ENCODE data around the gene EXOSC10. TPM values are rescaled to one million over a fixed set of nuclear protein-coding genes. Genes with fewer than 3 reads are reported as not detected.

Gene EXOSC10
- 35.1 to 39.5 TPM (median 38.9 TPM) in 5 replicates for total RNA-seq (2022; extraction: Qiagen RNA extraction)

DNA sequence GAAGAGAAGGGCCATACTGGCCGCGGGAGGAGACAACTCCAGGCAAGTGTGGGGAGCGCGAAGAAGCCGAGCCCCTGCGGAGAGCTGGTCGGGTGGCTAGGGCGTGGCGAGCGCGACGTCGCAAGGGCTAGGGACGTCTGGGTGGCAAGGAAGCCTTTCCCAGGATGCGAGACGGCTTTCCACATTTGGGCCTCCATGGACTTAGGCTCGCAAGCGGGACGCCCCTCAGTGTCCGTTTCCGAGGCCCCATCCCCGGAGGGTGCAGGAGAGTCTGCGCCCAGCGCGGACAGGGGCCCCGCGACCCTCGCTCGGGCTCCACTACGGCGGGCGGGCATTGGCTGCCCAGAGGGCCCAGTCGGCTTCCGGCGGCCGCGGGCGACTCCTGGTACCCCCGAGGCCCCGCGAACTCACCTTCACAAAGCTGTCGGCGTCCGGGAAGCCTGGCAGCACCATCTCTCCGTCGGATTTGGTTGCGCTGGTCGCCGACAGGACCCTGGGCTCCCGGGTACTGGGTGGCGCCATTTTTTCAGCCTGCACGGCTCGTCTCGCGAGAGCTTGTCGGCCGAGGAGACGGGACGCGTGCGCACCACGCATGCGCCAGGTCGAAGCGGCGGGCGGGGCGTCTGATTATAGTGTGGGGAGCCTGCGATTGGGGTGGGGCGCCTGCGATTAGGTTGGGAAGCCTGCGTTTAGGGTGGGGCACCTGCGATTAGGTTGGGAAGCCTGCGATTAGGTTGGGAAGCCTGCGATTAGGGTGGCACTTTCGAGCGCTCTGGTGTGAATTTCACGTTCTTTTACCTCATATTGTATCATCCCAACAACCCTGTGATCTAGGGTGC, at the start of gene EXOSC10:
EXOSC10 (minus strand) TSS at position 560 of the 839 bp plus-strand sequence; CDS start at position 522, 38 bp downstream.

DNA sequence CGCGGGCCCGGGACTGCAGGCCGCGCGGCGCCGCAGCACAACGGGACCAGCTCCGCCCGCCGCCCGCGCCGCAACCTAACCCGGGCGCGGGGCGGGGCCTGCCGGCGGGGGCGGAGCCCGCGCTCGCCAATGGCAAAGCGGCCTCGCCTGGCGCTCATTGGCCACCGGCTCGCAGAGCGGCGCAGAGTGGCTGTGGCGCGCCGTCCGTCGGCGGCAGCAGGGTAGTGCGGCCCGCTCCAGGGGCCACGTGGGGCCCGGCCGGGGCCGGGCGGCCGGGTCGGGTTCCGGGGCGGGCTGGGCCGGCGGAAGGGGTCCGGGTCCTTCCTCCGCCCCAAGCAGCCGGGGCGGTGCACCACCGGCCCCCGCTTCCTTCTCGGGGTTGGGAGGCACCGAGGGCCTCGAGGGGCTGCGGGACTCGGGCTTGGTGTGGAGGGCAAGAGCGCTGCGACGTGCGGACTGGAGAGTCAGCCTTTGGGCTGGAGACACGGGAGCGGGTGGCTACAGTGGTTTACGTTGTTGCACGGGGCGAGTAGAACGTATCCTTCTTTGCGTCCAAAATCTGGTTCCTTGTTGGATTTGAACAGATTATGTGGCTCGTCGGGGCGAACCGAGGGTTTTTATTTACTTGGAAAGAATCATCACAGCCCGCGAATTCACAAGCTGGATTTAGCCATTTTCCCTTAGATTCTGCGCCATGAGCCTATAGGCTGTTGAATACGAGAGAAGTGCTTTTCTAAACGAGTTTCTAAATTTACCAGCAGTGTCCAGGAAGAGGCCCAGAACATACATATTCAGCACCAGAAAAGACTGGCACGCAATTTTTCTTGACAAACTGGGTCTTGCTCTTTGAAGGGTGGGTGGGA, 39.5 kb downstream of the EXOSC10 start, which contains the start of gene SRM:
SRM (minus strand) TSS at position 51 of the 863 bp plus-strand sequence. CDS start 75 bp downstream, outside the sequence.

DNA sequence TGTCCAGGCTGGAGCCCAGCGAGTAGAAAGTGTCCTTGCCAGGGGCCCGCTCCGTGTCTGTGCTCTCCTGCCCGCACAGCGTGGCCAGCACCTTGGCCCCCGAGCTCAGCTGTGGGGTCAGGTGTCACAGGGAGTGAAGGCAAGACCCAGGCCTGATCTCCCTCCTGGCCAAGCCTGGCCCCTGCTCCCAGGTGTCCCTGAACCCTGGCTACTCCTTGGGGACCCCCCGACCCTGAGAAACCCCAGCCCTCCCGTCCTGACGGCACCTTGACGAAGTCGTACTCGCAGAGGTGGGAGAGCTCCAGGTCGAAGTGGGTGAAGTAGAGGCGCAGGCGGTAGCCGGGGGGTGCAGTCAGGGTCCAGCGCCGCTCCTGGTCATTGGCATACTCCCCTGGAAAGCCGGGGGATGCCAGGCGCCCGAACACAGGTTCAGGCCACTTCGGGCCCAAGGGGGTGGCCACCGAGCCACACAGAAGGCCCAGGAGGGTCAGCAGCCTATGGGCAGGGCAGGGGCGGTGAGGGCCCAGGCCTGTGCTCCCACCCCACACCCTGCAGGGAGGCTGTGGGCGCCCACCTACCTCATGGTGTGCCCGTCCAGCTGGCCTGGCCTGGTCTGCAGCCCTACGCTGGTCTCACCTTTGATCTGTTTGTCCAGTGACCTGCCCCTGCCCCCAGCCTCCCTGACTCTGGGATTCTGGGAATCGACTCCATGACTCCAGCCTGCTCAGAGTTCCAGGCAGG, 52.9 kb downstream of the EXOSC10 start, which contains the start of gene MASP2:
MASP2 (minus strand) TSS at position 615 of the 741 bp plus-strand sequence; CDS start at position 583, 32 bp downstream.

Other genes starting within 250 kb of the EXOSC10 start
- gene TARDBP, start 87.2 kb downstream of the EXOSC10 start, total RNA-seq (2022; extraction: Qiagen RNA extraction) = 173 to 244 TPM (median 199 TPM) in 5 replicates
- 0.09 to 0.53 TPM (median 0.16 TPM) in 4 of 5 replicates, not detected in the other for gene MASP2, start 52.6 kb downstream of the EXOSC10 start, total RNA-seq (2022; extraction: Qiagen RNA extraction)
- 143 to 241 TPM (median 214 TPM) in 5 replicates for gene SRM, start 39.9 kb downstream of the EXOSC10 start, total RNA-seq (2022; extraction: Qiagen RNA extraction)
- not detected in 5 replicates for gene ANGPTL7, start 89.5 kb upstream of the EXOSC10 start, total RNA-seq (2022; extraction: Qiagen RNA extraction)
- 11.6 to 14.6 TPM (median 14.1 TPM) in 5 replicates for gene MTOR, start 162.7 kb upstream of the EXOSC10 start, total RNA-seq (2022; extraction: Qiagen RNA extraction)
- gene UBIAD1, start 173.3 kb upstream of the EXOSC10 start, total RNA-seq (2022; extraction: Qiagen RNA extraction) = 15.7 to 18.3 TPM (median 16.3 TPM) in 5 replicates